Liver (tissue), 3 donors: Measurements from ENCODE around the gene MMP13.

Source experiments
- ATF3 ChIP-seq: IDR thresholded peaks from 2 replicates; pipeline ENCODE4 v1.6.1; 2016; ENCODE audit warnings: antibody characterized with exemption
- CTCF ChIP-seq: fragments of 150-350 bp; IDR thresholded peaks from 2 replicates; pipeline ENCODE4 v1.5.1; 2017; ENCODE audit warnings: improper control_type of control experiment, low read depth, low read length; ENCODE audit not compliant: missing input control
- GABPA ChIP-seq, 2 donors: IDR thresholded peaks in 1 of 2; conservative IDR thresholded peaks in 1 of 2; 2 replicates each; pipeline ENCODE4 v1.6.1; 2016; ENCODE audit warnings: antibody characterized with exemption in 2 of 2, mild to moderate bottlenecking in 1 of 2, moderate library complexity in 1 of 2
- HNF4G ChIP-seq: IDR thresholded peaks from 2 replicates; pipeline ENCODE4 v1.6.1; 2016; ENCODE audit warnings: antibody characterized with exemption
- JUND ChIP-seq, 2 donors: IDR thresholded peaks; 2 replicates each; pipeline ENCODE4 v1.6.1; 2016; ENCODE audit warnings: antibody characterized with exemption in 2 of 2
- RAD21 ChIP-seq, 2 donors: IDR thresholded peaks; 2 replicates each; pipeline ENCODE4 v1.6.1; 2016; ENCODE audit warnings: antibody characterized with exemption in 2 of 2, mild to moderate bottlenecking in 2 of 2
- TAF1 ChIP-seq: conservative IDR thresholded peaks from 2 replicates; pipeline ENCODE4 v1.6.1; 2016; ENCODE audit warnings: antibody characterized with exemption, mild to moderate bottlenecking
- donor health status: healthy.
- donor health status: healthy.

- TF ChIP-seq JUND (IDR thresholded peaks at IDR 0.05) (no peak), CTCF (no peak), GABPA (IDR thresholded peaks at IDR 0.05 in 1 of 2, conservative IDR thresholded peaks at IDR 0.05 in 1 of 2) (no peak), HNF4G (no peak), ATF3 (no peak), TAF1 (no peak), RAD21 (IDR thresholded peaks at IDR 0.05) (no peak)
Measured at GRCh38 chr11:102936864-102937509, 18.5 kb downstream of the MMP13 start.
